NCI-H2196 treated with DMSO at 0.1 percent for 48 hours (cell line): ENCODE data around the gene ZNF276.
"Not testable (repeated sequence)": the region's sequence is repeated elsewhere in the genome, so short reads cannot be mapped to it uniquely, and the experiment has no call there.

Source experiments
- DNase-seq: peaks from one replicate; lab custom pipeline; 2025; ENCODE audit not compliant: unreplicated experiment; lab: John Stamatoyannopoulos, UW

Gene ZNF276

GRCh38 chr16:89736554-89736953, 15.2 kb downstream of the ZNF276 start:
- no peak for DNase-seq

- no peak for DNase-seq
Measured at GRCh38 chr16:89737341-89738071, 16.2 kb downstream of the ZNF276 start.

GRCh38 chr16:89738072-89738377, 16.7 kb downstream of the ZNF276 start:
- DNase-seq: no peak

- DNase-seq: no peak
Measured at GRCh38 chr16:89738538-89739317, 17.4 kb downstream of the ZNF276 start.

- no peak for DNase-seq
Measured at GRCh38 chr16:89739383-89739782, 18.0 kb downstream of the ZNF276 start.

- DNase-seq: no peak
Measured at GRCh38 chr16:89741342-89742014, 20.1 kb downstream of the ZNF276 start.

- no peak for DNase-seq
Measured at GRCh38 chr16:89742948-89743347, 21.6 kb downstream of the ZNF276 start.

- DNase-seq: no peak
Measured at GRCh38 chr16:89744813-89745212, 23.5 kb downstream of the ZNF276 start.

GRCh38 chr16:89746043-89746442, 24.7 kb downstream of the ZNF276 start:
- no peak for DNase-seq

GRCh38 chr16:89748076-89748475, 26.7 kb downstream of the ZNF276 start:
- no peak for DNase-seq

GRCh38 chr16:89748921-89749320, 27.6 kb downstream of the ZNF276 start:
- no peak for DNase-seq

- no peak for DNase-seq
Measured at GRCh38 chr16:89749637-89750036, 28.3 kb downstream of the ZNF276 start.

GRCh38 chr16:89759746-89760340, 38.5 kb downstream of the ZNF276 start:
- no peak for DNase-seq

GRCh38 chr16:89761304-89761922, 40.1 kb downstream of the ZNF276 start:
- DNase-seq: no peak

- no peak for DNase-seq
Measured at GRCh38 chr16:89764711-89765201, 43.4 kb downstream of the ZNF276 start.

GRCh38 chr16:89765292-89765830, 44.0 kb downstream of the ZNF276 start:
- no peak for DNase-seq

- DNase-seq: no peak
Measured at GRCh38 chr16:89770367-89770766, 49.0 kb downstream of the ZNF276 start.

GRCh38 chr16:89775223-89775622, 53.9 kb downstream of the ZNF276 start:
- DNase-seq: no peak

GRCh38 chr16:89778211-89778610, 56.9 kb downstream of the ZNF276 start:
- DNase-seq: not testable (repeated sequence)

GRCh38 chr16:89779231-89779908, 58.0 kb downstream of the ZNF276 start:
- no peak for DNase-seq
